CD4-positive, alpha-beta T cell treated with Interferon alpha-2 for 1 hour (primary cell): ENCODE data around the gene IGF2R.

Experiments used
- DNase-seq, 2 donors: peaks; one replicate each; pipeline ENCODE4 v3.0.0-alpha.2; 2020 to 2022

IGF2R gene

DNA sequence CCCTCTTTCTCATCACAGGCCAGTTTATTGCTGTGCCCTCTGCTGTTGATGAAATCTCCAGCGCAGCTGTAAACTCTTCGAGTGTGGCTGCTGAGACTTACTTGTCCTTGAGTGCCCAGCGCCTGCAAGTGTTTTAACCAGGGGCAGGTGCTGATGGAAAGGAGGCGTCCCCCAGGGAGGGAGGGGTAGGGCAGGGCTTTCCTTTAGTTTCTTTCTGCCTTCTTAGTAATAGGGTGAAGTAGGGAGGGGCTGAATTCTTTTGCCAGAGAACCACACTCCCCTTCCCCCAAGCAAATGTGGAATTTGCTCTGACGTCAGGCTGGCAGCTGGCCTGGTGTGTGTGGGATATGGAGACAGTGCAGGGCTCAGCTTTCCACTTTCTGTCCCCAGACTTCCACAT is 61.2 kb downstream of the IGF2R start:
- DNase-seq: no peak

DNA sequence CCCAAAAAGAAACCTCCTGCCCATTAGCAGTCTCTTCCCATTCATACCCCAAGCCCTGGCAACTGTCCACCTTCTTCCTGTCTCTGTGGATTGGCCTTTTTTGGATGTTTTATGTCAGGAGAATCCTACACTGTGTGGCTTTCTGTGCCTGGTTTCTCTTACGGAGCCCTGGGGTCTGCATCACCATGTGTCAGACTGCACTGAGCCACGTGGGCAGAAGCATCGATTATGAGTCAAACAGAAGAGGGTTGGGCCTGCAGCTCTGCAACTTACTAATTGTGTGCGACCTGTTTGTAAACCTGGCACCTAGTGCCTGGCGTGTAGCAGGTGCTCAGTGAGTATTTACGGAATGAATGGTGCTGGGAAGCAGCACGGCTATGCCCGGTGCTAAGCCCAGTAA is 62.6 kb downstream of the IGF2R start:
- no peak for DNase-seq

DNA sequence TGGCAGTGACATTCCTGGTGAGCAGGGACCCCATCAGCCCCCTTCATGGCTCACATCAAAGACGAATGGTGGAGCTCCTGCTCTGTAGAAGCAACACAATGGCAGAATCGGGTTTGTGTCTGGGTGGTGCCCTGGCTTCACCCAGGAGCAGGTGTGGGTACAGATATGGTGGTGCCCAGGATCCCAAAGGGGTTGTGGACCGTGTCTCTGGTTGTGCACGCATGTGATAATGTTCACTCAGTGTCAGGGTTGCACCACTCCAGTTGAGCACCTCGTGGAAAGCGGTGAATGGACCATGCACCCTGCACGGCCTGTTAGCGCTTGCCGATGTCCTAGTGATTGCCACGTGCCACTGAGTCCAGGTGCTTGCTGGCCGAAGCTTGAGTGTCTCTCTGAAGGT is 63.0 kb downstream of the IGF2R start:
- DNase-seq: no peak

DNA sequence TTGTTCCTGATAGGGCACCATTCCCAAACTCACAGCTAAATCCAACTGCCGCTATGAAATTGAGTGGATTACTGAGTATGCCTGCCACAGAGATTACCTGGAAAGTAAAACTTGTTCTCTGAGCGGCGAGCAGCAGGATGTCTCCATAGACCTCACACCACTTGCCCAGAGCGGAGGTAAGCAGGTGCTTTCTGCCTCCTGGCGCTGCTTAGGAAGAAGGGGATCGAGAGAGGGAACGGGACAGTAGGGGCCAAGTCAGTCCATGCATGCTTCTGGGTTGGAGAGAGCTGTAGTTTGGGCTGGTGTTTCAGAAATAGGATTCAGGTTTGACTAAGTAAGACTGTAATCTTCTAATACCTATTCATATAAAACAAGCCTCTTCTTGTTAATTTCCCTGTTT is 63.7 kb downstream of the IGF2R start:
- no peak for DNase-seq

DNA sequence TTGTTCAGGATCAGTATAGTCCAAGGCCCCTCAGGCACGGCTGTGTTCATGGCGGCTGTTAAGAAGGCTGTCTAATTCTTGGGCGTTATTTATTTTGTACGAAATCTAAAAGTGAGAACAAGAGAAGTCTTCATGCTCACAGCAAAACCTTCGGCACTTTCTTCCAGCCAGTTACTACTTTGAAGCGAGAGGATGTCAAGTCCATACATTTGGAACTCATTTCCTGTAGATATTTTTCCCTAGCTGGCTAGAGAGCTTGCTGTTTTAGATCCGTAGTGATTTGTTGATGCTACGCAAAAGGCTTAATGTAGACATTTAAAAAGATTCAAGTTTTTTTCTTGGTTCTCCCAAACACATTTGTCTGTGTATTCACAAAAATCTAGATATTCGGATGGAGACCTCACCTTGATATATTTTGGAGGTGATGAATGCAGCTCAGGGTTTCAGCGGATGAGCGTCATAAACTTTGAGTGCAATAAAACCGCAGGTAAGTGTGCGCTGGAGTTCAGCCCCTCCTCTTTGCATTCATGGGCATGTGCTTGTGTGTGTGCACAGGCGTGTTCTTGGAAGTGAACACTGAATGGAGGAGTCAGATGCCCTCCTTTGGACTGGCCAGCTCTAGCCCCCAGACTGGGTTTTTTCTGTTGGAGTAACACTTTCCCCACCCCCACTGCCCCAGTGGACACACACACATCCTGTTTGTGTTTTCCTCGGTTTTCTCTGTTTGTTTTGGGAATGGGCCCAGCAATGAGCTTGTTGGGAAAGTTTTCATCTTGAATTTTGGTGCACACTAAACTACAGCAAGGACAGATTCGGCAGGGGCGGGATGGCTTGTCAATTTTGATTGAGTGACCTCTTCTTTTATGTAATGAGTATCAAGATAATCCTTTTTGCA is 65.4 kb downstream of the IGF2R start:
- no peak for DNase-seq

DNA sequence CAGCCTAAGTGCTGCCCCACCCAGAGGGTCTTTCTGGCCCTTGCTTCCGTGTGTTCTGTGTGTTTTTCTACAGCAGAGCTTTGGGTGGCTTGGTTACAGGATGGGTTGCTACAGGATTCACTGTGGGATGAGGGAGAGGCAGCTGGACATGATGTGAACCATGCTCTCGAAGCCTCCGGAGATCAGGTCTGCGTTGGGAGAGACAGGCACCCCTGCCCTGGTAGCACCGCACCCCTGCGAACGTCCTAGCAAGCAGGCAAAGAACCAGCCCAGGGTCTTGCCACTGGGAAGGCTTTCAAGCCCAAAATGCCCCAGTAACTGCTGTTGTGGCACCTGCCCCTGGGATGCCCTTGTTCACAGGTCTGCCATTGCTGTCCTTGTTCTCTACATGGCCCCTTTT is 66.4 kb downstream of the IGF2R start:
- no peak for DNase-seq

DNA sequence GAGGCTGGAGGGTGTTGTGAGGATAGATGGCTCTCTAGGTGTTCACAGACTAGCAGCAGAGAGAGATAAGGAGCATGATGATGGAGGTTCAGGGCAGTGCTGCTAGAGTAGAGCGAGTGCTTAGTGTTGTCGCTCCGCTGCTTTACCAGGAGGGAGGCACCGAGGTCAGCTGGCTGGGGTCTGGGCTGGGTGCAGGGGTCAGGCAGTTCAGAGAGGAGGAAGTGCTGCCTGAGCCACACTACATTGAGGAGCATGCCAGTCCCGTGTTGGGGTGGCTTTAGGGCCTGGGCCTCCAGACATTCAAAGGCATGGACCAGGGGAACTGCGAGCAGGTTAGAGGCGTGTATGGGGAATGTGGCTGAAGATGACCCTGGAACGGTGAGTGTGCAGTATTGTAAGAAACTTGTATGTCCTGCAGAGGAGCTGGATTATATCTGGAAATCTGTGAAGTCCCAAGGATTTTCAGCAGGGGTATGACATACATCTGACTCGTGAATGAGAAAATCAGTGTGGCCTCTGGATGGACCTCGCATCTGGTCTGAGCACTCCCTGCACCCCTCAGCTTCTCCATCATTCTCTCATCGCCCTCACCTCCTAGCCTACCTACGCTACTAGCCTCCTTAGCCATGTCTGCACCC is 66.9 kb downstream of the IGF2R start:
- no peak for DNase-seq

DNA sequence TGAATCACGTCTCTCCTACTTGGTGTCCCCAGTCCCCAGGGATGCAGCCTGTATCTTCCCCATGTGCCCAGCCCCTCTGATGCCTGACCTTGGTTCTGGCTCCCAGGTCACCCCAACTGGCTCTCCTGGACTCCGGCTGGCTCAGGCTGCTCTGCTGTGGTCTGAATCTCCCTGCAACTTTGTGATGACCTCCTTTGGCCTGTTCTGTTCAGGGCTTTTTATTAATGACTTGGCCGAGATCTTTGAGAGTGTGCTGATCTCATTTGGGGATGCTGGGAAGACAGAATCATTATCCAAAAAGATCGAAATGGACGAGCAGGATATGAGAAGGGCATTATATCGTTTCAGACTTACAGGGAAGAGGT is 67.4 kb downstream of the IGF2R start:
- DNase-seq: no peak

DNA sequence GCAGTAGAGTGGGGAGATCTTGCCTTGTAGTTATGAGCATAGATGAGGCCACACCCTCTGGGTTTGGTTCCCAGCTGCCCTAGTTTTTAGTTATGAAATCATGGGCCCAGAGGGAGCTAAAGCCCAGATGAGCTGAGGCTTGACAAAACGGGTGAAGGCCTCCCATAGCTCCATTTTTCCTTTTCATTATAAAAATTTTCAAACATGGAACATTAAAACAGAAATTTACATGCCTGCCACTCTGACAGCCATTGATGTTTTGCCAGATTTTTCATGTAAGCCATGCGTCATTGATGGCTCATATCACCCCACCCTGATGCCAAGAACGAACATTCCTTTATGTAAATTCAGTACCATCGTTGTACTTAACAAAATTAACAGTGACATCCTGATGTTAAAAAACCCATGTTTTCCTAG is 67.9 kb downstream of the IGF2R start:
- DNase-seq: no peak

DNA sequence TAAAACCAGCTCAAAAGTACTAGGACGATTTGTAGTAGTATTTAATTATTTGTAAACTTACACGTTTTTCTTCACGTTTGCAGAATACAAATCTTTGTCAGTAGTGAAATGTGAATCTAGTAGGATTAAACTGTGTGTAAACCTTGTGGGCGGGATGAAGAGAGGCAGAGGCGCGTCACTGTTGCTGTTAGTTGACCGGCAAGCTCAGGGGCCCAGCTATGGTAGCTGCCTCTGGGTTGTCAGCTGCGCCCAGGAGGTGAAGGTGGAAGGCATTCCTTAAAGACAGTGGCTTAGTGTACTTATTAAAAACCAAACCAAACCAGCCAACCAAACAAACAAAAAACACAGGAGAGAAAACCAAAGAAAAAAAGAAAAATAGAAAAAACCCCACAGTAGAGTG is 69.6 kb downstream of the IGF2R start:
- DNase-seq: no peak

DNA sequence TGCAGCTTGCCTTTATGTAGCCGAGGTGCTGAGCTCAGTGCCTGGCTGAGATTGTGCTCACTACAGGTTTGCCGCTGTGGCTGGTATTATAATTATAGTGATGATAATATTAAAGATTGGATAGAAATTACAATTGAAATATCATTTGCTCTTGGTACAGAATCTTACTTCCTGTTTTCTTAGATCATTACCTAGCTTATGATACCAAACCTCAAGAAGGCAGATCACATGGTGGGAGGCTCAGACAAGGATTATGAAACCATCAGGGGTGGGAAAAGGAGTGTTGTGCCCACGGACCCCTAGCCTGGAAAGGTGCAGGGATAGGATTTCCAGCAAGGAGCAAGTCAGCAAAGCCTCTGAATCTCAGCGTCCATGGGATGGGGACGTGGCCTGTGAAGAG is 70.6 kb downstream of the IGF2R start:
- no peak for DNase-seq

DNA sequence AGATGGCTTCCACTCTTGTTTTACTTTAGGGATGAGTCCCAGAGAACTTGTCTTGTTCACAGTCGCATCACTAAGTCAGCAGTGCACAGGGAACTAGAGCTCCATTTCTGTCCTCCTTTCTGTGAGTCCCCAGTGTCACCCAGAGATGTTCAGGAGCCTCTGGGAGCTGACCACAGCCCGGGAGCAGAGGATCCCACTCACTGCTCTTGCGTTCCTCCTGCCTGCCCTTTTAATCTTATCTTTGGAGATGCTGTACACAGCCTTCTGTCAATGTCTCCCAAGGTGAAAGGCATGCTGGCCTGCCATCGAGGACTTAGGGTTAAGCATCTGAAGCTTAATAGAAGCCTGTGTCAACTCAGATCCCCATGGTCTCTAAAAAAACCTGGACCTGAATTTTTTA is 71.2 kb downstream of the IGF2R start:
- no peak for DNase-seq

DNA sequence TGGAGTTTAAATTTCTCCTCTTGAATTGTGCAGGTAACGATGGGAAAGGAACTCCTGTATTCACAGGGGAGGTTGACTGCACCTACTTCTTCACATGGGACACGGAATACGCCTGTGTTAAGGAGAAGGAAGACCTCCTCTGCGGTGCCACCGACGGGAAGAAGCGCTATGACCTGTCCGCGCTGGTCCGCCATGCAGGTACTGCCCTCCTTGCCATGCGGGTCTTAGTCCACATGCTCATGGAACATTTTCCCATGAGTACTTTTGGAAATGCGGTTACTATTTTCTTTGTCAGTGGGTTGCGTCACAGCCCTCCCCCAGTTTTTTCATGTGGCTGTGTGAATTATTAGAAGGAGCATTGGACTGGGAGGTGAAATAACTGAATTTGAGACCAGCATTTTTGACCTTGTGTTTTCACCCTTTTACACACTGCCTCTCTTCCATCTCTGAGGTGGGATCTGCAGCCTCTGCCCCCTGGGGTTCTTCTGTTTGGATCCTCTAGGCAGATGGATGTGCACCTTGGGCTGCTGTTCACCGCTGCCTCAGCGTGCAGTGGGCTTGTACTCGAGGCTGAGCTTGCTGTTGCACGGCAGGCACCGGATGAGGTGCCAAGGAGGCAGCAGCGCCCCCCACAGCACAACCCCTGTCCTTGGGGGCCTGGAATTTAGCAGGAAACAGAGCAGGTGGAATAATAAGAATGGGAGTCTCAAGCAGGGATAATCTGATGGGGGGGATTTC is 71.8 kb downstream of the IGF2R start:
- no peak for DNase-seq

DNA sequence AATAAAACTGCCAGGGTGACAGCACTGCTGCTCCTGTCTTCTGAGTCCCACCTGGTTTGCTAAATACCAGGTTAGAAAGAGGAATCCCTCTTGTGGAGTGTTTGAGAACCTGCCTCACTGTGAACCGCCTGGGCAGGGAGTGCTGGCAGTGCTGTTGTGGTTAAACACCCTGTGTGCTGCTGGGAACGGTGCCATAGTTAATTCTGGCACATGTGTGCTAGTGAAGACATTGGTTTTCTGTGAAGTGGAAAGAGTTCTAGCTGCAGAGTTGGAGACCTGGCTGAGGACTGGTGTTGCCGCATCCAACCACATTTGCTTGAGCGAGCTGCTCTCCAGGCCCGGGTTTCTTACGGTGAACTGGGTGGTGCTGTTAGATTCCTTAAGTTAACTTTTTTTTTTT is 72.7 kb downstream of the IGF2R start:
- no peak for DNase-seq

DNA sequence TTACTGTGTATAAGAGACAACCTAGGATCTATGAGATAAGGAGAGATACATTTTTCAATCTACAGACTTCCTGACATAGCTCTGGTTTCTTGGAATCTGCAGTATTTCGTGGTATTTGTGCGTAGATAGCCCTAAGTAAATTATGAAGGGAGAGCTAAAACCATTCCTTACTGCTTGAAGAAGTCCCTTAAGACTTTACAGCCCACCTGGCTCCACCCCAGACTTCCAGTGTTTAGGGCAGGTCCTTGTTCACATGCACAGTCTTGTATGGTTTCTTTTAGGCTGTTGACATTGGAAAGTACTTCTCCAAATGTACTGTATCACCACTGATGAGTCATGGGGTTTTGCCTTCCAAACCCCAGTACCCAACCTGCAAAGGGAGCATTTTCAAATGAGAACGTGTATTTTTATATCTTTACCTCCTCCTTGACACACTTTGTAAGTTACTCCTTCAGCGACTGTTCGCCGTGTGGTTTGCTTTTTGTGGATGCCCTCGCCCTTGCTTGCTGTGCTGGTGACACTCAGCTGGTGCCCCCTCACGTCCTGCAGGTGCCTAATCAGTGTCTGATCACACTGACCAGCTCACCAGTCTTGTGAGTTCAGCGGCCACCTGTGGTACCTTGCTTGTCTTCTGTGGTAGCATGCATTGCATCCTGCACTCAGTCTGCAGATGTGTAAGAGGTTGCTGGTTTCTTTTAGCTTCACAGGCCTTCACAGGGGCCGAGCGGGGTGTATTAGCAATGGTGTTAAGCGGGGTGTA is 73.3 kb downstream of the IGF2R start:
- no peak for DNase-seq

DNA sequence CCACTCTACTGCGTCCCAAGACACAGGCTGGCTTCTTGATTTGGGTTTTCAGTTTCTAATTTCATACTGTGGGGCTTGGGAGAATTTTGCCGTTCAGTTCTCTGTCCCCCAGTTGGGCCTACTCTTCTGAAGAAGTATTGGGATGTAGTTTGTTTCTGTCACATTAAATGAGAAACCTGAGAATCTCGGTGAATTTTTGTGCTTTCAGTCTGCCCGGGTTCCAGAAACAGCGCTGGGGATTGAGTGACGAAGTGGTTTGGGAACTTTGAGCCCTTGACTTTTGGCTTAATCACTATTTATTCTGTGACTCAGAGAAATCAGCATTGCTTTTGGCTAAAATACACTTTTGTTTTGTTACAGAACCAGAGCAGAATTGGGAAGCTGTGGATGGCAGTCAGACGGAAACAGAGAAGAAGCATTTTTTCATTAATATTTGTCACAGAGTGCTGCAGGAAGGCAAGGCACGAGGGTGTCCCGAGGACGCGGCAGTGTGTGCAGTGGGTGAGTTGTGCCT is 74.0 kb downstream of the IGF2R start:
- no peak for DNase-seq

DNA sequence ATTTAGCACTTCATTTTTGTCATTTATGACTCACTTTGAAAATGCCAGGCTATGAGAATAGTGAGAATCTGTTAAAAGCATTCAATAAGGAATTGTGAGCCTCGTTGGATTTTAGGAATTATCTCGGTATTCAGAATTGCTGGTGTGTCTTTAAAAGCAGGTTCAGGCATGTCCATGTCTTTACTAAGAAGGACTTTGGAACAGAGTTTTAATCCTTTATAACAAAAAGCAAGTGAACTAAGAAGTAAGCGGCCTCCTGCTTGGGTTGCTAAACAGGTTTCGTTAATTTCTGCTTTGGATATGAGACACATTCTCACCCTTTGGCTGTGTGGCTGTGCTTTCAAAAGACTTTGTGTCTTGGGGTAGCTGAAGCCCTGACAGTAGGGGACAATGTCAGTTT is 74.9 kb downstream of the IGF2R start:
- DNase-seq: no peak

DNA sequence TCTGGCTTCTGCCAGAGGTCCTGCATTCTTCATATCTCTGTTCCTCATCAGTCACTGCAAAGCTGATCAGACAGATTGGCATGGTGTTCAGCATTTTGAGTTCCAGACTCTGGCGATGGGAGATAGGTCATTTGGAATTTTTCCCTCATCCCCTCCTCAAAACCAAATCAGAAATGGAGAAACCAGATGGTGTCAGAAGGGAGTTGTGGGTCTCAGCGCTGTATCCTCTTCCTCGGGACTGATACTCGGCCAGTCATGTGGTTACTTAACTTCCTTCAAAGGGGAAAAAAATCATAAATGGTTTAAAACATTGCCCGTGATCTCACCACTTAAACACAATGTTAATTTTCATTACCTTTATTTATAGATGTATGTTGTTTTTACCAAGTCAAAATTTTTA is 75.8 kb downstream of the IGF2R start:
- no peak for DNase-seq

DNA sequence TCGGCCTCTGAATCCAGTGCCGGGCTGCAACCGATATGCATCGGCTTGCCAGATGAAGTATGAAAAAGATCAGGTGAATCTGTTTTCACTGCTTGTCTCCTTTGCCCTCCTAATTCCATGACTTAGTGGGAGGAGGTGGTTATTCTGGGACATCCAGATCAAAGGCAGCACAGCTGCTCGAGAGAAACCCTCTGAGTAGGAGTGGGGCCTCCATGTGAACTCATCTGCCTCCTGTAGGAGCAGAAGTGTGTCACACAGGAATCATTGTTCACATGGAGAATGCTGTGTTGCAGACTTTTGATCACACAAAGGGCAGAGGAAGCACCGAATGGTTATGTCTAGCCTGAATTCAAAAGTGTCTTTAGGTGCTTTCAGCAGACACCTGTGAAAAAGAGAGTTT is 79.6 kb downstream of the IGF2R start:
- no peak for DNase-seq

DNA sequence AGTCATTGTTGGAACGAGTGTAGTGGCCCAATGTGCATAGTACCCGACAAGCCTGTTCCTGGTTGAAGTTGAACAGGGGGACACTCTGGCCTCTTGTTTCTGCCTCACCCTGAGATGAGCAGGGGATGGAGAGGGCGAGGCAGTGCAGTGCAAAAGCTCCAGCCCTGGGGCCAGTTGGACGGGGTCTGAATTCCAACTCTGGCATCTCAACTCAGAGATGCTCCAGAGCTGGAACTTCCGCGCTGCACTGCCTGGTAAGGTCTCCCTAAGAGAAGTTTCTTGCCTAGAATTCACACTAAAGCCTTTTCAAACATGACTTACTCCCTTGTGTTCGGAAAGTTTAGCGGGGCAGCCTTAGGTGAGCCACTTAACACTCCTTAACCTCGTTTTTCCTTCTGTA is 80.5 kb downstream of the IGF2R start:
- no peak for DNase-seq

DNA sequence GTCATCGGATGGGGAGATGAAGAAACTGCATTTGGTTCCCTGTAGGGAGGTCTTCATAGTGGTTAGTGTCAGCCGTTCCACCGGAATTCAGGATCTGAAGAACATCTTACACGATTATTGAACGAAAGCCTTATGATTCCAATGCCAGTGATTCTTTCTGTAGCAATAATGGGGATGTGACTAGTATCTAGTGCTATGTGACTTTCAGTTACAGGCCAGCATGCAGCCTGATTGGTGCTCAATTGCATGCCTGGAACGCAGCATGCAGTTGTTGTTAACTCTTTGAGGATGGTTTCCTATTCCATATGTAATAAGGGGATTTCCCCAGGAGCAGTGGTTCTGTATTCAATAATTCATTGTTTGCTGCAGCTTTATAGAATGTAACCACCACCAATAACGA is 81.1 kb downstream of the IGF2R start:
- no peak for DNase-seq

DNA sequence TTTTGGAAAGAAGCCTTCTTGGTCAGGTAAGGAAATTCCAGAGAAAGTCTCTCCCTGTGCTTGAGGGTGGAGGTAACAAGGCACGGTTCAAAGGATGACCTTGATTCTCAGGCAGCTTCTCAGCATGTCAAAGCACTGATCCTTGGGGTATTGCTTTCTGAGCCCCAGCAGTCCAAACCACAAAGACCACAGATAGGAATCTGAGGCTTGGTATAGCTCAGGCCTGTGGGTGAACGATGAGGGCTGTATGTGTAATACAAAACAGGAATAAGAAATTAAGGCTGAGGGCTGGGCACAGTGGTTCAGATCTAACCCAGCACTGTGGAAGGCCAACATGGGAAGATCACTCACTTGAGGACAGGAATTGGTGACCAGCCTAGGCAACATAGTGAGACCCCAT is 82.5 kb downstream of the IGF2R start:
- DNase-seq: no peak

DNA sequence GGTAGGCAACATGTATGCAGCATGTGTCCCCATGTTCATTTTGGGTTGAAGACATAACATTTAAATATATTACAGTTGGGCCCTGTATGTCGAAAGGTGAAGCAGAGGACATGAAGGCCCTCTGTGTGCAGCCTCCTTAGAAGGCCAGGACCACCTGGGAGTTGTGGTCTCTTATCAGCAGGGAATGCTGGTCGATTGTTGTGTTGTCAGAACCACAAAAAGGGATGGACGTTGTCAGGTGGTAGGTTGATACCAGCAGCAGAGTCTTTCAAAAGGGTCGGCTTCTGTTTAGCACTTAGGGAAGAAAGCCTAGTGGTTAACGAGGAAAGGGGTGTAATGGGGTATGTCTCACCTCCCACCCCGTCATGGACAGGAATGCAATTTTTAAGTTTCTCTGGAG is 85.4 kb downstream of the IGF2R start:
- DNase-seq: no peak
